Measurements from ENCODE around the gene TMX3. TPM values are rescaled to one million over a fixed set of nuclear protein-coding genes. Genes with fewer than 3 reads are reported as not detected.

TMX3 gene
- total RNA-seq, 1 donor from 2014 or later = 94.6 TPM

Other genes starting within 250 kb of the TMX3 start
- gene CCDC102B, start 83.0 kb upstream of the TMX3 start, total RNA-seq = 15.1 and 20.3 TPM in 2 replicates

Data from dermis blood vessel endothelial cell (primary cell).